Measurements from ENCODE around the gene METTL26. TPM values are rescaled to one million over a fixed set of nuclear protein-coding genes. Genes with fewer than 3 reads are reported as not detected.
A peak's percentile ranks its signal among the peaks of the same experiment; 100 is the strongest.

METTL26 gene
- total and polyA plus RNA-seq, 9 of the 15 experiments (the other 6 are each of a cell fraction or from before 2014, with no cell fraction given) = 7.3 to 262 (median 80.9) TPM

- TF ChIP-seq YY1 (IDR thresholded peaks at IDR 0.05; ENCODE audit: borderline replicate concordance in 1 of 3, control insufficient read depth in 1 of 3, extremely low read depth in 1 of 3, insufficient read depth in 3 of 3, insufficient read length in 1 of 3, insufficient replicate concordance in 2 of 3, low read depth in 1 of 3, low read length in 2 of 3) = no peak
- TF ChIP-seq CXXC5 (CRISPR knock-in tag; IDR thresholded peaks at IDR 0.05) = no peak
- no peak for TF ChIP-seq SRF (CRISPR knock-in tag; IDR thresholded peaks at IDR 0.05)
- no peak for TF ChIP-seq ZSCAN32 (CRISPR knock-in tag; IDR thresholded peaks at IDR 0.05)
- TF ChIP-seq HDAC1 (IDR thresholded peaks at IDR 0.05) = no peak
- no peak for TF ChIP-seq ZNF431 (CRISPR knock-in tag; IDR thresholded peaks at IDR 0.05)
- no peak for TF ChIP-seq BRD9 (IDR thresholded peaks at IDR 0.05; ENCODE audit: low read depth, partially characterized antibody)
- no peak for TF ChIP-seq E2F3 (CRISPR knock-in tag; IDR thresholded peaks at IDR 0.05)
- no peak for TF ChIP-seq TEAD1 (CRISPR knock-in tag; IDR thresholded peaks at IDR 0.05)
- TF ChIP-seq, protein P1, sequence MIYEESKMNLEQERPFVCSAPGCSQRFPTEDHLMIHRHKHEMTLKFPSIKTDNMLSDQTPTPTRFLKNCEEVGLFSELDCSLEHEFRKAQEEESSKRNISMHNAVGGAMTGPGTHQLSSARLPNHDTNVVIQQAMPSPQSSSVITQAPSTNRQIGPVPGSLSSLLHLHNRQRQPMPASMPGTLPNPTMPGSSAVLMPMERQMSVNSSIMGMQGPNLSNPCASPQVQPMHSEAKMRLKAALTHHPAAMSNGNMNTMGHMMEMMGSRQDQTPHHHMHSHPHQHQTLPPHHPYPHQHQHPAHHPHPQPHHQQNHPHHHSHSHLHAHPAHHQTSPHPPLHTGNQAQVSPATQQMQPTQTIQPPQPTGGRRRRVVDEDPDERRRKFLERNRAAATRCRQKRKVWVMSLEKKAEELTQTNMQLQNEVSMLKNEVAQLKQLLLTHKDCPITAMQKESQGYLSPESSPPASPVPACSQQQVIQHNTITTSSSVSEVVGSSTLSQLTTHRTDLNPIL (CRISPR knock-in tag; IDR thresholded peaks at IDR 0.05) = no peak
- TF ChIP-seq, protein P2, sequence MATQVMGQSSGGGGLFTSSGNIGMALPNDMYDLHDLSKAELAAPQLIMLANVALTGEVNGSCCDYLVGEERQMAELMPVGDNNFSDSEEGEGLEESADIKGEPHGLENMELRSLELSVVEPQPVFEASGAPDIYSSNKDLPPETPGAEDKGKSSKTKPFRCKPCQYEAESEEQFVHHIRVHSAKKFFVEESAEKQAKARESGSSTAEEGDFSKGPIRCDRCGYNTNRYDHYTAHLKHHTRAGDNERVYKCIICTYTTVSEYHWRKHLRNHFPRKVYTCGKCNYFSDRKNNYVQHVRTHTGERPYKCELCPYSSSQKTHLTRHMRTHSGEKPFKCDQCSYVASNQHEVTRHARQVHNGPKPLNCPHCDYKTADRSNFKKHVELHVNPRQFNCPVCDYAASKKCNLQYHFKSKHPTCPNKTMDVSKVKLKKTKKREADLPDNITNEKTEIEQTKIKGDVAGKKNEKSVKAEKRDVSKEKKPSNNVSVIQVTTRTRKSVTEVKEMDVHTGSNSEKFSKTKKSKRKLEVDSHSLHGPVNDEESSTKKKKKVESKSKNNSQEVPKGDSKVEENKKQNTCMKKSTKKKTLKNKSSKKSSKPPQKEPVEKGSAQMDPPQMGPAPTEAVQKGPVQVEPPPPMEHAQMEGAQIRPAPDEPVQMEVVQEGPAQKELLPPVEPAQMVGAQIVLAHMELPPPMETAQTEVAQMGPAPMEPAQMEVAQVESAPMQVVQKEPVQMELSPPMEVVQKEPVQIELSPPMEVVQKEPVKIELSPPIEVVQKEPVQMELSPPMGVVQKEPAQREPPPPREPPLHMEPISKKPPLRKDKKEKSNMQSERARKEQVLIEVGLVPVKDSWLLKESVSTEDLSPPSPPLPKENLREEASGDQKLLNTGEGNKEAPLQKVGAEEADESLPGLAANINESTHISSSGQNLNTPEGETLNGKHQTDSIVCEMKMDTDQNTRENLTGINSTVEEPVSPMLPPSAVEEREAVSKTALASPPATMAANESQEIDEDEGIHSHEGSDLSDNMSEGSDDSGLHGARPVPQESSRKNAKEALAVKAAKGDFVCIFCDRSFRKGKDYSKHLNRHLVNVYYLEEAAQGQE (IDR thresholded peaks at IDR 0.05; ENCODE audit: borderline replicate concordance) = no peak
- TF ChIP-seq, protein P2 (CRISPR knock-in tag; IDR thresholded peaks at IDR 0.05; ENCODE audit: low read depth) = no peak
- TF ChIP-seq POLR2G (IDR thresholded peaks at IDR 0.05; ENCODE audit: low read depth, low read length) = peak; percentile 75
- peak; percentile 58 for TF ChIP-seq SUPT5H (IDR thresholded peaks at IDR 0.05)
- peak; percentile 94 for TF ChIP-seq NFIC (IDR thresholded peaks at IDR 0.05)
Observed at GRCh38 chr16:586645-587590, 49.2 kb downstream of the METTL26 start (continued).
